HepG2 (cell line): Measurements from ENCODE around the gene CCDC126. TPM values are rescaled to one million over a fixed set of nuclear protein-coding genes. Genes with fewer than 3 reads are reported as not detected.

Experiments
- ARID2 ChIP-seq: sonication (generic); formaldehyde crosslinking; IDR thresholded peaks from 2 replicates; pipeline ENCODE4 v1.8.1; 2022; ENCODE audit warnings: mild to moderate bottlenecking, missing genetic modification reagents, borderline replicate concordance
- CCDC6 ChIP-seq: sonication (generic); formaldehyde crosslinking; IDR thresholded peaks from 2 replicates; pipeline ENCODE4 v1.8.1; 2022; ENCODE audit warnings: mild to moderate bottlenecking, missing genetic modification reagents, moderate library complexity
- DR1 ChIP-seq: sonication (generic); formaldehyde crosslinking; IDR thresholded peaks from 2 replicates; pipeline ENCODE4 v1.8.0; 2021; ENCODE audit warnings: mild to moderate bottlenecking, missing genetic modification reagents, inconsistent platforms
- HNRNPLL ChIP-seq: fragments of 200-400 bp; formaldehyde crosslinking; IDR thresholded peaks from 2 replicates; pipeline ENCODE4 v1.6.1; 2017; ENCODE audit warnings: mild to moderate bottlenecking, low read depth, low read length; ENCODE audit not compliant: poor library complexity, severe bottlenecking
- IKZF1 ChIP-seq: fragments of 450-650 bp; IDR thresholded peaks from 2 replicates; pipeline ENCODE4 v1.7.1; 2016
- SMAD3 ChIP-seq: sonication (generic); formaldehyde crosslinking; IDR thresholded peaks from 2 replicates; pipeline ENCODE4 v1.4.0; 2020; ENCODE audit warnings: missing genetic modification reagents
- SRSF9 ChIP-seq: fragments of 200-400 bp; formaldehyde crosslinking; IDR thresholded peaks from 2 replicates; pipeline ENCODE4 v1.6.1; 2018; ENCODE audit warnings: borderline replicate concordance, mild to moderate bottlenecking, low read depth, low read length; ENCODE audit not compliant: insufficient read depth, poor library complexity, severe bottlenecking
- THAP9 ChIP-seq: sonication (generic); formaldehyde crosslinking; IDR thresholded peaks from 2 replicates; pipeline ENCODE4; 2020; ENCODE audit warnings: missing genetic modification reagents, mild to moderate bottlenecking, borderline replicate concordance
- ZC3H13 ChIP-seq: sonication (generic); formaldehyde crosslinking; IDR thresholded peaks from 2 replicates; pipeline ENCODE4 v1.8.1; 2023; ENCODE audit warnings: mild to moderate bottlenecking, missing genetic modification reagents, moderate library complexity
- ZNF224 ChIP-seq: sonication (generic); formaldehyde crosslinking; IDR thresholded peaks from 2 replicates; pipeline ENCODE4 v1.5.0; 2020; ENCODE audit warnings: mild to moderate bottlenecking, missing genetic modification reagents
- ZNF256 ChIP-seq: sonication (generic); formaldehyde crosslinking; conservative IDR thresholded peaks from 2 replicates; pipeline ENCODE4 v1.4.0; 2020; ENCODE audit warnings: missing genetic modification reagents
- ZNF318 ChIP-seq: sonication (generic); formaldehyde crosslinking; IDR thresholded peaks from 2 replicates; pipeline ENCODE4 v1.4.0; 2020; ENCODE audit warnings: mild to moderate bottlenecking, missing genetic modification reagents
- ZNF367 ChIP-seq: sonication (generic); formaldehyde crosslinking; IDR thresholded peaks from 2 replicates; pipeline ENCODE4 v1.4.0; 2020; ENCODE audit warnings: missing genetic modification reagents, borderline replicate concordance
- ZNF556 ChIP-seq: sonication (generic); formaldehyde crosslinking; IDR thresholded peaks from 2 replicates; pipeline ENCODE4 v1.4.0; 2020; ENCODE audit warnings: mild to moderate bottlenecking, missing genetic modification reagents, borderline replicate concordance
- ZNF607 ChIP-seq: sonication (generic); formaldehyde crosslinking; IDR thresholded peaks from 2 replicates; pipeline ENCODE4 v1.5.1; 2020; ENCODE audit warnings: missing genetic modification reagents, mild to moderate bottlenecking, borderline replicate concordance
- ZNF644 ChIP-seq: IDR thresholded peaks from 2 replicates; pipeline ENCODE4 v1.6.1; 2016; ENCODE audit warnings: low read depth
- polyA plus RNA-seq, 8 experiments: library from polyadenylated mRNA; depleted of rRNA in 3 of 8; stranded (reverse) in 7 of 8; unstranded in 1 of 8; fragments of >200 nt; fragmentation: Illumina TruSeq in 4 of 8; extraction: Trizol in 4 of 8; gene quantifications; 2 replicates each; pipeline versions ENCODE4 v1.2.1 to v1.2.3, GENCODE V29; 2011 to 2016; ENCODE audit warnings: low read depth in 4 of 8, missing spikeins in 1 of 8, mixed read lengths in 1 of 8; ENCODE audit not compliant: insufficient read depth in 1 of 8
- total RNA-seq, 5 experiments: library from RNA; depleted of rRNA; stranded (reverse); fragments of >200 nt; fragmentation: Illumina TruSeq; extraction: Trizol; gene quantifications; 2 replicates each; pipeline ENCODE4 v1.2.3, GENCODE V29; 2016; ENCODE audit warnings: low read depth in 1 of 5
- TF ChIP-seq, protein P1 (sequence below): sonication (generic); formaldehyde crosslinking; IDR thresholded peaks from 2 replicates; pipeline ENCODE4 v1.8.1; 2023; ENCODE audit warnings: mild to moderate bottlenecking, missing genetic modification reagents

The CCDC126 gene
- total and polyA plus RNA-seq, 2 of the 13 experiments (the other 11 are each of a cell fraction or from before 2014, with no cell fraction given), result 3.5 to 9.3 TPM

DNA sequence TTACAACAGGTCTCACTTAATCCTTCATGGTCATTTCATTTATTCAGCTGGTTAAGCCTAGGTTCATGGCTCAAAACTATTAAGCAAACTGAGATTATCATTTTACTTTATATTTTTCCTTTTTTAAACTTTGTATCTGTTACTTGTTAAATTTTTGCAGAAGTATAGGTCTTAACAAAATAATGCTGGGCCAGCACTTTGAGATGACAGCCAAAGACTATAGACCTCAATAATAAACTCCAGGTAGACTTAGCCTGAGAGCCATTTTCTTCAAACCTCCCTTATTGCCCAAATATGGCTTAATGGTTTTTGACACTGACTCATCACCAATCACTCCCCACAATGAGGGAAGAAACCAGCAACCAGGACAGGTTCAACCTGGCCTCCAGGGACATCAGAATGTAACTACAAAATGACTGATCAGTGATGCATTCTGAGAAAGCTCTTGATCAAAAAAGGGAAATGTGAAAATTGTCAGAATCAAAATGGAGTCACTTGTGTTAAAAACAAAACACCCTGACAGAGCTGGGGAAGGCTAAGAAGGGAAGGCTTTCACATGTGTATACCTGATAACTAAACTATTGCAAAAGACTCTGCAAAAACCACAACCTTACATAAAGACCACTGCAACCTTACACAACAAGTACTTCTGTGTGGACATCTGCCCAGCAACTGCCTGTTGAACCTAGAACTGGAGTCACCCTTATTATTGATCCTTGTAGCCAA lies 2.1 kb upstream of the CCDC126 start (continued):
- TF ChIP-seq THAP9 (CRISPR knock-in tag), result no peak
- TF ChIP-seq, protein P1, sequence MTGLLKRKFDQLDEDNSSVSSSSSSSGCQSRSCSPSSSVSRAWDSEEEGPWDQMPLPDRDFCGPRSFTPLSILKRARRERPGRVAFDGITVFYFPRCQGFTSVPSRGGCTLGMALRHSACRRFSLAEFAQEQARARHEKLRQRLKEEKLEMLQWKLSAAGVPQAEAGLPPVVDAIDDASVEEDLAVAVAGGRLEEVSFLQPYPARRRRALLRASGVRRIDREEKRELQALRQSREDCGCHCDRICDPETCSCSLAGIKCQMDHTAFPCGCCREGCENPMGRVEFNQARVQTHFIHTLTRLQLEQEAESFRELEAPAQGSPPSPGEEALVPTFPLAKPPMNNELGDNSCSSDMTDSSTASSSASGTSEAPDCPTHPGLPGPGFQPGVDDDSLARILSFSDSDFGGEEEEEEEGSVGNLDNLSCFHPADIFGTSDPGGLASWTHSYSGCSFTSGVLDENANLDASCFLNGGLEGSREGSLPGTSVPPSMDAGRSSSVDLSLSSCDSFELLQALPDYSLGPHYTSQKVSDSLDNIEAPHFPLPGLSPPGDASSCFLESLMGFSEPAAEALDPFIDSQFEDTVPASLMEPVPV (CRISPR knock-in tag), result no peak
- no peak for TF ChIP-seq DR1
- no peak for TF ChIP-seq HNRNPLL
- TF ChIP-seq CCDC6 (CRISPR knock-in tag), result no peak
- no peak for TF ChIP-seq ZNF556 (CRISPR knock-in tag)
- no peak for TF ChIP-seq ARID2
- no peak for TF ChIP-seq ZNF256 (CRISPR knock-in tag)
- TF ChIP-seq ZNF607 (CRISPR knock-in tag), result no peak
- TF ChIP-seq ZNF224, result no peak
- no peak for TF ChIP-seq SMAD3
- TF ChIP-seq ZC3H13, result no peak
- no peak for TF ChIP-seq ZNF644 (CRISPR knock-in tag)
- TF ChIP-seq SRSF9, result no peak
- TF ChIP-seq IKZF1, result no peak
- TF ChIP-seq ZNF318 (CRISPR knock-in tag), result no peak
- no peak for TF ChIP-seq ZNF367 (CRISPR knock-in tag)
